SK-N-SH (cell line): ENCODE measurements around the gene CCDC183. TPM values are rescaled to one million over a fixed set of nuclear protein-coding genes. Genes with fewer than 3 reads are reported as not detected.

Experiments used
- CTCF ChIA-PET: fragments of 300-600, 350-600 bp; formaldehyde crosslinking; extraction: SDS; loops from one replicate; lab custom pipeline; 2021; lab: Yijun Ruan, JAX
- POLR2A ChIA-PET: fragments of 350-600 bp; sonication (Branson Sonifier 250); formaldehyde crosslinking; extraction: SDS; loops from one replicate; lab custom pipeline; 2020; ENCODE audit warnings: antibody characterized with exemption, inconsistent platforms; lab: Yijun Ruan, JAX
- DNase-seq: peaks from one replicate; pipeline ENCODE4 v3.0.0; 2012
- H2AFZ ChIP-seq: fragments of 200-600 bp; sonication (generic); 2 replicates; pipeline ENCODE4 v1.8.1; 2016; ENCODE audit warnings: antibody characterized with exemption, mild to moderate bottlenecking, low read depth
- H3F3A ChIP-seq: fragments of 200-600 bp; sonication (generic); replicated peaks from 2 replicates; pipeline ENCODE3; 2016; ENCODE audit warnings: antibody characterized with exemption, mild to moderate bottlenecking; ENCODE audit not compliant: insufficient read depth
- H3K27ac ChIP-seq, 2 experiments: fragments of 200-500 bp in 1 of 2; fragments of 200-600 bp in 1 of 2; sonication (Bioruptor generic) in 1 of 2; sonication (generic), shearing (Covaris generic) in 1 of 2; 2 replicates each; pipeline versions ENCODE4 v1.5.1 to v1.6.1; 2014 to 2016; ENCODE audit warnings: low read depth in 2 of 2, inconsistent platforms in 1 of 2, low read length in 1 of 2, mild to moderate bottlenecking in 1 of 2, mixed read lengths in 1 of 2
- H3K27me3 ChIP-seq: fragments of 200-600 bp; sonication (generic), shearing (Covaris generic); 2 replicates; pipeline ENCODE4 v1.6.1; 2016; ENCODE audit warnings: mixed run types; ENCODE audit not compliant: insufficient read depth
- H3K36me3 ChIP-seq, 2 experiments: fragments of 200-500 bp in 1 of 2; fragments of 200-600 bp in 1 of 2; sonication (Bioruptor generic) in 1 of 2; sonication (generic) in 1 of 2; replicated peaks in 1 of 2; 2 replicates each; pipeline versions ENCODE3 to v1.5.1; 2014 to 2016; ENCODE audit warnings: low read length in 1 of 2, mild to moderate bottlenecking in 1 of 2; ENCODE audit not compliant: insufficient read depth in 2 of 2, control insufficient read depth in 1 of 2
- H3K4me1 ChIP-seq, 2 experiments: fragments of 200-500 bp in 1 of 2; fragments of 200-600 bp in 1 of 2; sonication (Bioruptor generic) in 1 of 2; sonication (generic), shearing (Covaris generic) in 1 of 2; 2 replicates each; pipeline versions ENCODE4 v1.5.1 to v1.6.1; 2014 to 2016; ENCODE audit warnings: low read depth in 1 of 2, low read length in 1 of 2, mixed run types in 1 of 2; ENCODE audit not compliant: insufficient read depth in 2 of 2, control insufficient read depth in 1 of 2
- H3K4me2 ChIP-seq: fragments of 200-600 bp; sonication (generic), shearing (Covaris generic); 2 replicates; pipeline ENCODE4 v1.6.1; 2017; ENCODE audit warnings: mixed run types
- H3K4me3 ChIP-seq, 2 experiments: fragments of 200-500 bp in 1 of 2; fragments of 200-600 bp in 1 of 2; sonication (Bioruptor generic) in 1 of 2; sonication (generic), shearing (Covaris generic) in 1 of 2; 2 replicates each; pipeline versions ENCODE4 v1.5.1 to v1.8.1; 2014 to 2016; ENCODE audit warnings: low read depth in 2 of 2, inconsistent platforms in 1 of 2, low read length in 1 of 2, mild to moderate bottlenecking in 1 of 2, mixed read lengths in 1 of 2, moderate library complexity in 1 of 2
- H3K79me2 ChIP-seq: fragments of 200-600 bp; sonication (generic); 2 replicates; pipeline ENCODE4 v1.8.1; 2017; ENCODE audit warnings: mild to moderate bottlenecking; ENCODE audit not compliant: insufficient read depth
- H3K9ac ChIP-seq: fragments of 200-600 bp; sonication (generic); 2 replicates; pipeline ENCODE4 v1.6.1; 2017; ENCODE audit warnings: mixed run types
- H3K9me2 ChIP-seq: fragments of 200-600 bp; sonication (generic); 2 replicates; pipeline ENCODE4 v1.6.1; 2017; ENCODE audit warnings: mixed run types
- H3K9me3 ChIP-seq: fragments of 200-600 bp; sonication (generic); 2 replicates; pipeline ENCODE4 v1.6.1; 2017; ENCODE audit warnings: mixed run types, mild to moderate bottlenecking, moderate library complexity
- H4K20me1 ChIP-seq: fragments of 200-600 bp; sonication (generic); 2 replicates; pipeline ENCODE4 v1.6.1; 2017; ENCODE audit warnings: mild to moderate bottlenecking, mixed run types; ENCODE audit not compliant: insufficient read depth
- CHD2 ChIP-seq: fragments of 150-350 bp; IDR thresholded peaks from 2 replicates; pipeline ENCODE4 v1.6.1; 2018; ENCODE audit warnings: low read length; ENCODE audit not compliant: partially characterized antibody
- CTCF ChIP-seq: fragments of 200-600 bp; sonication (generic); IDR thresholded peaks from 2 replicates; pipeline ENCODE4 v1.6.1; 2017; ENCODE audit warnings: antibody characterized with exemption, mild to moderate bottlenecking, moderate library complexity
- EP300 ChIP-seq, 2 experiments: IDR thresholded peaks; 2 replicates each; pipeline versions ENCODE4 v1.4.0 to v1.6.1; 2012; ENCODE audit warnings: borderline replicate concordance in 1 of 2, low read depth in 1 of 2, low read length in 1 of 2
- EZH2phosphoT487 ChIP-seq: fragments of 200-600 bp; sonication (generic); IDR thresholded peaks from 2 replicates; pipeline ENCODE4 v1.6.1; 2017; ENCODE audit warnings: low read depth, mixed run types, mild to moderate bottlenecking, antibody characterized with exemption, moderate library complexity, borderline replicate concordance
- FOSL2 ChIP-seq: IDR thresholded peaks from 2 replicates; pipeline ENCODE4 v1.4.0; 2012; ENCODE audit warnings: low read depth, mild to moderate bottlenecking, moderate library complexity, borderline replicate concordance
- FOXM1 ChIP-seq: IDR thresholded peaks from 2 replicates; pipeline ENCODE4 v1.4.0; 2012; ENCODE audit warnings: low read depth, mild to moderate bottlenecking
- GATA2 ChIP-seq: sonication (generic); formaldehyde crosslinking; IDR thresholded peaks from 2 replicates; pipeline ENCODE4 v1.5.0; 2020; ENCODE audit warnings: mild to moderate bottlenecking, missing genetic modification reagents
- MEF2A ChIP-seq: IDR thresholded peaks from 2 replicates; pipeline ENCODE4 v1.4.0; 2012; ENCODE audit warnings: low read depth, borderline replicate concordance
- MXI1 ChIP-seq: IDR thresholded peaks from 2 replicates; pipeline ENCODE4 v1.6.1; 2012; ENCODE audit warnings: mild to moderate bottlenecking, low read depth, low read length, improper control_type of control experiment
- RFX5 ChIP-seq: IDR thresholded peaks from 2 replicates; pipeline ENCODE4 v1.6.1; 2012; ENCODE audit warnings: mild to moderate bottlenecking, improper control_type of control experiment, low read length
- SIN3A ChIP-seq: IDR thresholded peaks from 2 replicates; pipeline ENCODE4 v1.6.1; 2012; ENCODE audit warnings: low read depth, mild to moderate bottlenecking, low read length, moderate library complexity, borderline replicate concordance
- SMC3 ChIP-seq: IDR thresholded peaks from 2 replicates; pipeline ENCODE4 v1.6.1; 2012; ENCODE audit warnings: low read depth, low read length, improper control_type of control experiment
- USF1 ChIP-seq: IDR thresholded peaks from 2 replicates; pipeline ENCODE4 v1.4.0; 2012; ENCODE audit warnings: low read depth, borderline replicate concordance
- YY1 ChIP-seq: IDR thresholded peaks from 2 replicates; pipeline ENCODE4 v1.4.0; 2012; ENCODE audit warnings: low read depth, mild to moderate bottlenecking
- ZBTB33 ChIP-seq: IDR thresholded peaks from 2 replicates; pipeline ENCODE4 v1.4.0; 2012; ENCODE audit warnings: low read depth, borderline replicate concordance
- WGBS: methylation state at CpG from one replicate; pipeline ENCODE4 v1.1.6; 2017; ENCODE audit warnings: low lambda C conversion rate; 5-methylcytosine and 5-hydroxymethylcytosine counted together
- polyA plus RNA-seq, 3 experiments: library from polyadenylated mRNA; depleted of rRNA; stranded (reverse); fragments of >200 nt; gene quantifications; 2 replicates each; pipeline ENCODE4 v1.2.3, GENCODE V29; 2012
- TF ChIP-seq, protein P1 (sequence below): fragments of 150-350 bp; IDR thresholded peaks from 2 replicates; pipeline ENCODE4 v1.6.1; 2017; ENCODE audit warnings: antibody characterized with exemption, low read length, low read depth, borderline replicate concordance

The CCDC183 gene
- 5.3 and 6.8 TPM in 2 replicates for polyA plus RNA-seq (2012; rRNA removed)
- polyA plus RNA-seq (2012; cell fraction: cytosol; rRNA removed): 0.77 and 1.0 TPM in 2 replicates
- polyA plus RNA-seq (2012; cell fraction: nucleus; rRNA removed): 53.5 and 54.8 TPM in 2 replicates

GRCh38 chr9:136796238-136796774, at the start of gene CCDC183:
TSS of gene CCDC183 (plus strand) at chr9:136796338. CDS start at chr9:136796398, 60 bp downstream.
- no peaks in the 10 kb centered on the region for H3K9me2 ChIP-seq
- H3K9me3 ChIP-seq: no peaks in the 10 kb centered on the region
- WGBS: 71% methylated on average over 4 of the region's 5 CpGs
- peaks cover 5% of the 10 kb centered on the region; the same call in 1 of the 2 replicates for H4K20me1 ChIP-seq
- ChIA-PET CTCF (interaction anchor here (0.7 to 1.7 kb wide), 4 partner anchors 37 to 239 kb away, joined by 3 to 8 read pairs (median 4); partner anchors contain the start of gene AJM1), POLR2A (no interaction called here)
- no peaks in the 10 kb centered on the region for H3K27me3 ChIP-seq
- DNase-seq: no peak
- peaks cover 5 to 54% of the 10 kb centered on the region in 2 experiments; a peak in 2 of 4 replicates for H3K4me1 ChIP-seq
- H3K9ac ChIP-seq: no peak within 1 kb of the TSS
- peak within 1 kb of the TSS in 1 of 2 experiments; percentile 91; a peak in 2 of 4 replicates for H3K27ac ChIP-seq
- H3K4me2 ChIP-seq: no peak within 1 kb of the TSS
- H3K79me2 ChIP-seq: peaks cover 11% of the 10 kb centered on the region
- no peak for TF ChIP-seq MEF2A
- TF ChIP-seq SIN3A: no peak
- TF ChIP-seq, protein P1, sequence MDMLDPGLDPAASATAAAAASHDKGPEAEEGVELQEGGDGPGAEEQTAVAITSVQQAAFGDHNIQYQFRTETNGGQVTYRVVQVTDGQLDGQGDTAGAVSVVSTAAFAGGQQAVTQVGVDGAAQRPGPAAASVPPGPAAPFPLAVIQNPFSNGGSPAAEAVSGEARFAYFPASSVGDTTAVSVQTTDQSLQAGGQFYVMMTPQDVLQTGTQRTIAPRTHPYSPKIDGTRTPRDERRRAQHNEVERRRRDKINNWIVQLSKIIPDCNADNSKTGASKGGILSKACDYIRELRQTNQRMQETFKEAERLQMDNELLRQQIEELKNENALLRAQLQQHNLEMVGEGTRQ: no peak
- no peak for TF ChIP-seq ZBTB33
- TF ChIP-seq FOXM1: no peak
- no peak for TF ChIP-seq EZH2phosphoT487
- no peak for TF ChIP-seq GATA2 (CRISPR knock-in tag)
- TF ChIP-seq SMC3: no peak
- TF ChIP-seq CHD2: no peak
- no peak for TF ChIP-seq RFX5
- TF ChIP-seq USF1: no peak
- TF ChIP-seq CTCF: no peak
- no peak for TF ChIP-seq EP300 (IDR thresholded peaks at IDR 0.05; ENCODE audit: borderline replicate concordance in 1 of 2, low read depth in 1 of 2, low read length in 1 of 2)
- no peak for TF ChIP-seq YY1
- TF ChIP-seq MXI1: no peak
- no peak for TF ChIP-seq FOSL2
- peaks cover 14% of the 10 kb centered on the region for H3F3A ChIP-seq
- no peak within 1 kb of the TSS for H2AFZ ChIP-seq
- H3K36me3 ChIP-seq: peaks cover 0 to 9% of the 10 kb centered on the region in 2 experiments
- no peak within 1 kb of the TSS for H3K4me3 ChIP-seq
